Measurements from ENCODE around the gene BRME1. TPM values are rescaled to one million over a fixed set of nuclear protein-coding genes. Genes with fewer than 3 reads are reported as not detected.

Gene BRME1
- total RNA-seq, 2 experiments from 2014 or later, result 4.2 to 5.0 TPM

DNA sequence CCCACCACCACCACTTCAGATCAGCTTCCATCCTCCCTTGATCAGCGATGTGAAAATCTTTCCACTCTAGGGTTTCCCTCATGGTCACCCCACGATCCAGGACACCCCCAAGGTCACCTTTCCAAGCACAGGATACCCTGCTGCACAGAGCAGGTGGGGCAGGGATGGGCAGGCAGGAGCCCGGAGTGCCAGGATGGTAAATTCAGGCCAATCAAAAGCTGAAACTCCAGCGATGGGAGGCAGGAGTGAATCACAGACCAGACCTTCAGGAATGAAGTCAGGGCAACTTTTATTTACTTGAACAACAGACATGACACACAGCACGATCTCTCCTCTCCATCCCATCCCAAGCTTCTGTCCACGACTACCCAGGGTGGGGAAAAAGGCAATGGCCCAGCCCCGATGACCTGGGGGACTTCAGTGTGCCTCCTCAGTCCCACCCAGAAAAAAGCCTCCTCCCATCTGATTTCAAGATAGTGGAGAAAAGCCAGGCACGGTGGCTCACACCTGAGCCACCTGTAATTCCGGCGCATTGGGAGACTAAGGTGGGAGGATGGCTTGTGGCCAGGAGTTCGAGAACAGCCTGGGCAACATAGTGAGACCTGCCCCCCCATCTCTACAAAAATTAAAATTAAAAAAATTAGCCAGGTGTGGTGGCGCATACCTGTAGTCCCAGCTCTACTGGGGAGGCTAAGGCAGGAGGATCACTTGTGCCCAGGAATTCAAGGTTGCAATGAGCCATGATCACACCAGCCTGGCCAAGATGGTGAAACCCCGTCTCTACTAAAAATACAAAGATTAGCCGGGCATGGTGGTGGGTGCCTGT lies 71.5 kb downstream of the BRME1 start:
- POLR2A ChIA-PET, result interaction anchor here (1.2 to 3.0 kb wide), 3 partner anchors 13 to 39 kb away, joined by 3 to 8 read pairs (median 4); partner anchors contain the start of gene ZSWIM4
- Mint-ChIP-seq H3K36me3 (ENCODE audit: low read depth) (peaks cover 69% of the 10 kb centered on the region), H3K27ac (peak overlapping the region; percentile 81), H3K27me3 (ENCODE audit: low read depth) (no peaks in the 10 kb centered on the region), H3K4me3 (peak overlapping the region; percentile 68), H3K4me1 (ENCODE audit: low read depth) (peaks cover 57% of the 10 kb centered on the region), H3K9me3 (ENCODE audit: insufficient read depth) (no peaks in the 10 kb centered on the region)
- CTCF ChIA-PET, result interaction anchor here (1.2 to 5.6 kb wide), 4 partner anchors 11 to 60 kb away, joined by 3 to 54 read pairs (median 6); partner anchors contain the start of gene C19orf53
- ATAC-seq (no peak), DNase-seq (no peak)

GRCh38 chr19:13833330-13834243 lies 72.3 kb downstream of the BRME1 start:
- ChIA-PET POLR2A (interaction anchor here (1.2 to 3.0 kb wide), 3 partner anchors 14 to 38 kb away, joined by 3 to 8 read pairs (median 4); partner anchors contain the start of gene ZSWIM4), CTCF (interaction anchor here (1.2 to 5.6 kb wide), 3 partner anchors 10 to 59 kb away, joined by 3 to 54 read pairs (median 7); partner anchors contain the start of gene C19orf53)
- Mint-ChIP-seq H3K36me3 (ENCODE audit: low read depth) (peaks cover 61% of the 10 kb centered on the region), H3K27me3 (ENCODE audit: low read depth) (no peaks in the 10 kb centered on the region), H3K27ac (peak overlapping the region; percentile 81), H3K4me3 (peak overlapping the region; percentile 68), H3K4me1 (ENCODE audit: low read depth) (peaks cover 51% of the 10 kb centered on the region), H3K9me3 (ENCODE audit: insufficient read depth) (no peaks in the 10 kb centered on the region)
- peak; percentile 64 for ATAC-seq
- peak; percentile 93 for DNase-seq

Small RNA genes within 50 kb of the gene (microRNA-seq; reads per million reads assigned to microRNA genes)
- 639 reads per million, percentile 80 among the genes with 10 or more reads in this experiment for gene MIR181C
- gene MIR181D, result 627 reads per million, percentile 79 among the genes with 10 or more reads in this experiment

Other genes starting within 250 kb of the BRME1 start
- 10 to 100 TPM; 47.8 to 50.6 TPM for gene MRI1, start 141.6 kb downstream of the BRME1 start, total RNA-seq
- gene C19orf53, start 131.7 kb downstream of the BRME1 start, total RNA-seq, result 100 to 1,000 TPM; 112 to 114 TPM
- 1 to 10 TPM; 8.4 to 9.5 TPM for gene ZSWIM4, start 110.7 kb downstream of the BRME1 start, total RNA-seq
- gene NANOS3, start 29.0 kb downstream of the BRME1 start, total RNA-seq, result under 1 TPM; 0.60 to 0.90 TPM
- 10 to 100 TPM; 27.8 to 28.9 TPM for gene CC2D1A, start 84 bp upstream of the BRME1 start, total RNA-seq
- 1 to 10 TPM in 1 of 2 experiments, under 1 TPM in 1; 0.11 to 1.3 TPM for gene PODNL1, start 32.3 kb upstream of the BRME1 start, total RNA-seq
- gene DCAF15, start 46.4 kb upstream of the BRME1 start, total RNA-seq, result 100 to 1,000 TPM in 1 of 2 experiments, 10 to 100 TPM in 1; 90.1 to 104 TPM
- 10 to 100 TPM; 15.9 to 17.7 TPM for gene RFX1, start 100.2 kb upstream of the BRME1 start, total RNA-seq
- not detected for gene RLN3, start 122.0 kb upstream of the BRME1 start, total RNA-seq
- gene IL27RA, start 125.6 kb upstream of the BRME1 start, total RNA-seq, result 10 to 100 TPM; 39.7 to 39.8 TPM
- not detected for gene PALM3, start 156.0 kb upstream of the BRME1 start, total RNA-seq
- gene MISP3, start 166.7 kb upstream of the BRME1 start, total RNA-seq, result 1 to 10 TPM; 1.0 to 1.1 TPM
- not detected for gene C19orf67, start 179.7 kb upstream of the BRME1 start, total RNA-seq
- 10 to 100 TPM; 72.0 to 76.1 TPM for gene SAMD1, start 184.6 kb upstream of the BRME1 start, total RNA-seq
- gene PRKACA, start 211.6 kb upstream of the BRME1 start, total RNA-seq, result 10 to 100 TPM; 69.2 to 72.4 TPM
- gene ASF1B, start 230.5 kb upstream of the BRME1 start, total RNA-seq, result 100 to 1,000 TPM; 131 TPM